GM19395 (cell line): ENCODE data around the gene ZCCHC8.
A peak's percentile ranks its signal among the peaks of the same experiment; 100 is the strongest.
"Not testable (repeated sequence)": the region's sequence is repeated elsewhere in the genome, so short reads cannot be mapped to it uniquely, and the experiment has no call there.

Source experiments
- ATAC-seq: cut with Tn5 transposase; IDR thresholded peaks from one replicate; pipeline ENCODE4 v1.9.1; 2021; ENCODE audit warnings: mild to moderate bottlenecking, moderate library complexity; ENCODE audit not compliant: unreplicated experiment

ZCCHC8 gene

DNA sequence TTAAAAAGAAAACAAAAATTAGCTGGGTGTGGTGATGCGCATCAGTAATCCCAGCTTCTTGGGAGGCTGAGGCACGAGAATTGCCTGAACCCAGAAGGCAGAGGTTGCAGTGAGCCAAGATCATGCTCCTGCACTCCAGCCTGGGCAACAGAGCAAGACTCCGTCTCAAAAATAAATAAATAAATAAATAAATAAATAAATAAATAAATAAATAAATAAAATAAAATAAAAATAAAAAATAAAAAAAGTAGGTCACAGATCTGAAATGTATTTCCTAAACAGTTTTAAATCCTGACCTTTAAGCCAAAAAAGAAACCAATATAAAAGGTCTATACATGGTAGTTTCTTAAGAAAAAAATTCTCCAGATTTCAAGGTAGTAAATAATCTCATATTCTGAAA is 12.3 kb upstream of the ZCCHC8 start:
- ATAC-seq = not testable (repeated sequence)

- no peak for ATAC-seq
Observed at GRCh38 chr12:122508163-122508562, 7.4 kb upstream of the ZCCHC8 start.

DNA sequence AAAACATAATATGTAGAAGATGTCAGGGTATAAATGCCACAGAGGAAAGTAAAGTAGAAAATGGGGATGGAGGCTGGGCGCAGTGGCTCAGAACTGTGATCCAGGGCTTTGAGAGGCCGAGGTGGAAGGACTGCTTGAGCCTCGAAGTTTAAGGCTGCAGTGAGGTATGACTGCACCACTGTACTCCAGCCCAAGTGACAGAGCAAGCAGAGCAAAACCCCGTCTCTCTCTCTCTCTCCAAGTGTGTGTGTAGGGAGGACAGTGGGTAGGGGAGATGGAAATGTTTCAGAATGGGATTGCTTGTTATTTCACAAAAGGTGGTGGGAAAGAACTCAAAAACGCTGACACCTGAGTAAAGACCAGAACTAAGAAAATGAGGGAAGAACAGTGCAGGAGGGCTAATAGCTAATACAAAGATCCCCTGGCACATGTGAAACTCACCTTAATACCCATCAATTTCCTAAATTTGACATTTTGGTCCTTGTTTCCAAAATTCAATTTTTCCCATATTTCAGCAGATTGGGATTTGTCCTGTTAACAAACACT is 5.7 kb upstream of the ZCCHC8 start:
- ATAC-seq = no peak

DNA sequence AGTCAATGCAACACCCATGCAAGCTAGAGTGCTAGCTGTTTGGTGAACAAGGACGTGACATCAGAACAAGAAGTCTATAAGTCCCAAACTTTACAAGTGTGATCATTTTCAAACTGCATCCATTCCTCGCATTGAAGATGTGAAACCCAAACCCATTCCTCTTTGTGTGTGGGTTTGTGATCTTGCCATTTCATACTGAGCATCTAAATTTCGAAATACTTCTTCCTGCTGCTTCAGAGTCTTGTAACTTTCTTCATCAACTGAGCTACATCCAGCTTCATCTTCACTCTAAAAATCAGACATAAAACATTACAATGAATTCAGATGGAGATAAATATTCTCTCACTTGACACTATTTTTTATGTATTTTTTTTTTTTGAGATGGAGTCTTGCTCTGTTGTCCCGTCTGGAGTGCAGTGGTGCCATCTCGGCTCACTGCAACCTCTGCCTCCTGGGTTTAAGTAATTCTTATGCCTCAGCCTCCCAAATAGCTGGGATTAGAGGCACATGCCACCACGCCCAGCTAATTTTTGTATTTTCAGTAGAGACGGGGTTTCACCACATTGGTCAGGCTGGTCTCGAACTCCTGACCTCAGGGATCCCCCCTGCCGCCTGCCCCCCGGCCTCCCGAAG is 4.8 kb upstream of the ZCCHC8 start:
- ATAC-seq = no peak

DNA sequence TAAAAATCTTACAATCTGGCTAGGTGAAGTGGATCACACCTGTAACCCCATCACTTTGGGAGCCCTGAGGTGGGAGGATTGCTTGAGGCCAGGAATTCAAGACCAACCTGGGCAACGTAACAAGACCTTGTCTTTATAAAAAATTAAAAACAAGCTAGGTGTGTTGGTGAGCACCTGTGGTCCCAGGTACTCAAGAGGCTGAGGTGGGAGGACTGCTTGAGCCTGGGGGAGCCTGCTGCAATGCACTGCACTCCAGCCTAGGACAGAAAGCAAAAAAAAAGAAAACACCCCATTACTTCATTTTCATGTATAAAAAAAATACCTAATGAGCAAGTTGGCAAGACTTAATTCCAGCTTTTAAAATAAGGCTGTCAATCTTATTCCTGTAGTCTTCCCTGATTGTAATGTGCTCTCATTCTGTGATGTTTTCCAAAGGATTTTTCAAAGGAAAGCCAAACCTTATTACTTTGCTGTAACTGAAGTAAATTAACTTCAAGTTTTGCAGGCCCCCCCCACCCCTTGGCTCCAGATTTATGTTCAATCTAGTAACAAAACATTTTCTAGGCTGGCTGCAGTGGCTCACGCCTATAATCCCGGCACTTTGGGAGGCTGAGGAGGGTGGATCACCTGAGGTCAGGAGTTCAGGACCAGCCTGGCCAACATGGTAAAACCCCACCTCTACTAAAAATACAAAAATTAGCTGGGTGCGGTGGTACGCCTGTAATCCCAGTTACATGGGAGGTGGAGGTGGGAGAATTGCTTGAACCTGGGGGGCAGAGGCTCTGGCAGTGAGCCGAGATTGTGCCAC is 3.3 kb upstream of the ZCCHC8 start:
- ATAC-seq = no peak

DNA sequence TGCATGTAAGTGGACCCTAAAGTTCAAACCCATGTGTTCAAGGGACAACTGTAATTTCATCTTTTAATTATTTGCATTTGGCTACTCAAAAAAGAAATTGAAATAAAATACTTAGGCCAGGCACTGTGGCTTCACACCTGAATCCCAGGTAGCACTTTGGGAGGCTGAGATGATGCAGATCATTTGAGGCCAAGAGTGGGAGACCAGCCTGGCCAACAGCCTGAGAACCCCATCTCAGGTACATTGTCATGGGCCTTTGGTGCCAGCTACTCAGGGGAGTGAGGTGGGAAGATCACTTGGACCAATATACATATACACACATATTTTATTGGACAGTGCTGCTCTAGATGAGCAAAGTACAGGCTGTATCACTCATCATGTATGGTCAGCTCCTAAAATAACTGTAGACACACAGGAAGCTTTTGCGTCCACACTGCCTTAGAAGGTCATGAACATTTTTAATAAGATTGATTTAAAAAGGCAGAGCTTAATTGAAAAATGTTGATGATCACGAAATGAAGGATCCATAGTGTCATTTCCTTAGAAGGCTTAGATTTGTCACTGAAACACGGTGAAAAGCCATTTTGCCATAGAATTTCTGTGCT is 2.5 kb upstream of the ZCCHC8 start:
- ATAC-seq = no peak

DNA sequence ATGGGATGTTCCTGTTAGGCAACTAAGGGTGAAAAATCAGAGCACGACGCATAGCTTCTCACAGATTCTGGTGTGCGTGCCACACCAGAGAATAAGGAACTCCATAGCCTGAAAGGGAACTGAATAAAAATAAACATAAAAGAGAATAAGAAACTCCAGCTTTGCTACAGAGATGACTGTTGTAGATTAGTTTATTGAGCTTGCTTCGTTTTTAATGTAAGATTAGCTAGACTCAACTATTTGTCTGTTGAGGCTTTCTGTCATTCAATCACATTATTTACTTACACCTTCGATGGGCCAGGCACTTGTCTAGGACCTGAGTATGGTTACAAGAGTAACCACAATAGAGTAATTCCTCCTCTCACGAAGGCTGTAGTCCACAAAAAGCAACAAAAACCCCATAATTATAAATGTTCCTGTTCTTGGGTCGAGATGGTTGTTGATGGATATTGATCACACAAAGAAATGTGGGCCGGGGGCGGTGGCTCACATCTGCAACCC is 807 bp upstream of the ZCCHC8 start:
- no peak for ATAC-seq

DNA sequence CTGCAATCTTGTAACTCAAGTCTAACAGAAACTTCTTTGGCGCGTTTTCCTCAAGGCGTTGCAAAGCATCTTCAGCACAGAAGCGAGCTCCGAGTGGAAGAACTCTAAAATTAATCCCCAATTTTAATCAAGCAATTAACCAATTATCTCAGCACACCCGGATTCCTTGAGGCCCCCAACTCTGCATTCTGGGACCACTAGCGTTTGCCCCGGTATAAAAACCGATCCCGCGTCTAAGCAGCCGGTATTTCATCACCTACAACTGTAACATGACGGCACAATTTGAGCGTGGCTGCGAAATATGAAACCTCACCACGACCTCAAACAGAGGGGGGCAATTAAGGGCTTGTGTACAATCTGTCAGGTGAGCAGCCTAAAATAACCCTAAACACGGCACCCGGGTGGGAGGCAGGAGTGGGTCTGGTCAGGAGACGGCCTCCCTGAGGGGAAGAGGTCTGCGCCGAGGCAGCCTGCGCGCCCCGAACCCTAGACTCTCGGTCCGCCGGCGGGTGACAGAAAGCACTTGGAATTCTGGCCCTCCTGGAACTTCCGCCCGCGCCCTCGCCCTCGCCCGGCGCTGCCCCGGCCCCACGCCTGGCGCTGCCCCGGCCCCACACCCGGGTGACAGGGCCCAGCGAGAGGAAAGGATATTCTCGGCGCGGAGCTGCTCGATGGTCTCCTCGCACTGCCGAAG is 594 bp downstream of the ZCCHC8 start:
- ATAC-seq = peak; percentile 17

GRCh38 chr12:122495258-122495657 is 5.5 kb downstream of the ZCCHC8 start:
- no peak for ATAC-seq

DNA sequence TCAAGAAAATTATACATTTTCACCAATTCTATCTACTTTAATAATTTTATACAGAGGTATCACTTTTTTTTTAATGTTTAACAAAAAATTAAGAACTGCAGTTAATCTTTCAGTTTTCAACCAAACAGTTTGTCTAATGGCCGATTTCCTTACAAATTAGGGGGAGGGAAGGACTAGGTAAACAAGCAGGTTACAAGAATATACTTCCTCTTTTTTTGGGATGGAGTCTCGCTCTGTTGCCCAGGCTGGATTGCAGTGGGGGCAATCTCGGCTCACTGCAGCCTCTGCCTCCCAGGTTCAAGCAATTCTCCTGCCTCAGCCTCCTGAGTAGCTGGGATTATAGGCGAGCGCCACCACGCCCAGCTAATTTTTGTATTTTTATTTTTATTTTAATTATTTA is 7.5 kb downstream of the ZCCHC8 start:
- ATAC-seq = not testable (repeated sequence)

- no peak for ATAC-seq
Observed at GRCh38 chr12:122491991-122492390, 8.7 kb downstream of the ZCCHC8 start.

DNA sequence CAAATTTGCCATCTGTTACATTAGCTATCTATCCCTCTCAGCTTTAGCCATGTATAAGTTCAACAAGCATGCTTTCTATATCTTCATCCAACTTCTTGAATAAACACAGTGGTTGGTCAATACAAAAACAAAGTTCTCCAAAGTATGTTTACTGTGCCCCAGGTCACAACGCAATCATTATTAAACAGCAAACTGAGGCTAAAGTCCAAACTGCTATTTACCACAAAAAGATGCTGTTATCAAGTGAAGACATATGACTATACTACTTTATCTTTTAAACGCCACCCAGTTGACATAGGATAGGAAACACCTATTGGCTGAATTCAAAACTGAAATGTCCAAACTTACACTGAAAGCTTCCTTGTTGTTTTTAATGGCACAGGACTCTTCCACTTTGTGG is 11.7 kb downstream of the ZCCHC8 start:
- ATAC-seq = no peak

GRCh38 chr12:122487807-122488206 is 12.9 kb downstream of the ZCCHC8 start:
- not testable (repeated sequence) for ATAC-seq

- no peak for ATAC-seq
Observed at GRCh38 chr12:122486805-122487426, 13.8 kb downstream of the ZCCHC8 start.

- ATAC-seq = not testable (repeated sequence)
Observed at GRCh38 chr12:122486360-122486759, 14.4 kb downstream of the ZCCHC8 start.

- not testable (repeated sequence) for ATAC-seq
Observed at GRCh38 chr12:122484385-122484784, 16.3 kb downstream of the ZCCHC8 start.

DNA sequence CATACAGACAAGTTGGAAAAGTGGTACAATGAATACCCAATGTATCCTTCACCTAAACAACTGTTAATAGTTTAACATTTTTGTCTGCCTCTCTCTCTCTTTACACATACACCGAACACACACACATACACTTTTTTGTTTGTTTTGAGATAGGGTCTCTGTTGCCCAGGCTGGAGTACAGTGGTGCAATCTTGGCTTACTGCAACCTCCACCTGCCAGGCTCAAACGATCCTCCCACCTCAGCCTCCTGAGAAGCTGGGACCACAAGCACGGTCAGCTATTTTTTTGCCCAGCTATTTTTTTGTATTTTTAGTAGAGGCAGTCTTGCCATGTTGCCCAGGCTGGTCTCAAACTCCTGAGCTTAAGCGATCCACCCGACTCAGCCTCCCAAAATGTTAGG is 16.8 kb downstream of the ZCCHC8 start:
- no peak for ATAC-seq

GRCh38 chr12:122481861-122482260 is 18.9 kb downstream of the ZCCHC8 start:
- no peak for ATAC-seq

GRCh38 chr12:122480753-122481152 is 20.0 kb downstream of the ZCCHC8 start:
- no peak for ATAC-seq

- no peak for ATAC-seq
Observed at GRCh38 chr12:122474324-122474716, 26.4 kb downstream of the ZCCHC8 start.
